Measurements from ENCODE around the gene MAP1LC3A.

The MAP1LC3A gene

GRCh38 chr20:34582911-34583310, 24.4 kb downstream of the MAP1LC3A start:
- TF ChIP-seq POLR2AphosphoS5 (IDR thresholded peaks at IDR 0.05; ENCODE audit: low read depth, low read length) = no peak
- no peak for TF ChIP-seq POLR2A (IDR thresholded peaks at IDR 0.05; ENCODE audit: low read depth, low read length)
- no peak for TF ChIP-seq TAF1 (IDR thresholded peaks at IDR 0.05; ENCODE audit: borderline replicate concordance, low read depth, low read length)
- no peak for FAIRE-seq
- no peak for DNase-seq (ENCODE audit: insufficient read length)

GRCh38 chr20:34583544-34583943, 25.0 kb downstream of the MAP1LC3A start:
- no peak for FAIRE-seq
- DNase-seq (ENCODE audit: insufficient read length) = no peak
- no peak for TF ChIP-seq POLR2AphosphoS5 (IDR thresholded peaks at IDR 0.05; ENCODE audit: low read depth, low read length)
- TF ChIP-seq TAF1 (IDR thresholded peaks at IDR 0.05; ENCODE audit: borderline replicate concordance, low read depth, low read length) = no peak
- no peak for TF ChIP-seq POLR2A (IDR thresholded peaks at IDR 0.05; ENCODE audit: low read depth, low read length)

GRCh38 chr20:34585019-34585418, 26.5 kb downstream of the MAP1LC3A start:
- FAIRE-seq = no peak
- no peak for DNase-seq (ENCODE audit: insufficient read length)
- TF ChIP-seq POLR2AphosphoS5 (IDR thresholded peaks at IDR 0.05; ENCODE audit: low read depth, low read length) (no peak), TAF1 (IDR thresholded peaks at IDR 0.05; ENCODE audit: borderline replicate concordance, low read depth, low read length) (no peak), POLR2A (IDR thresholded peaks at IDR 0.05; ENCODE audit: low read depth, low read length) (no peak)

- no peak for FAIRE-seq
- TF ChIP-seq TAF1 (IDR thresholded peaks at IDR 0.05; ENCODE audit: borderline replicate concordance, low read depth, low read length) (no peak), POLR2AphosphoS5 (IDR thresholded peaks at IDR 0.05; ENCODE audit: low read depth, low read length) (no peak)
- DNase-seq (ENCODE audit: insufficient read length) = no peak
Observed at GRCh38 chr20:34586488-34587163, 28.1 kb downstream of the MAP1LC3A start.

GRCh38 chr20:34595377-34596184, 37.1 kb downstream of the MAP1LC3A start:
- TF ChIP-seq TAF1 (IDR thresholded peaks at IDR 0.05; ENCODE audit: borderline replicate concordance, low read depth, low read length) = no peak
- TF ChIP-seq POLR2AphosphoS5 (IDR thresholded peaks at IDR 0.05; ENCODE audit: low read depth, low read length) = no peak
- TF ChIP-seq POLR2A (IDR thresholded peaks at IDR 0.05; ENCODE audit: low read depth, low read length) = no peak
- DNase-seq (ENCODE audit: insufficient read length) (no peak), FAIRE-seq (no peak)

GRCh38 chr20:34600892-34601653, 42.6 kb downstream of the MAP1LC3A start:
- TF ChIP-seq POLR2A (IDR thresholded peaks at IDR 0.05; ENCODE audit: low read depth, low read length) = no peak
- no peak for TF ChIP-seq TAF1 (IDR thresholded peaks at IDR 0.05; ENCODE audit: borderline replicate concordance, low read depth, low read length)
- no peak for TF ChIP-seq POLR2AphosphoS5 (IDR thresholded peaks at IDR 0.05; ENCODE audit: low read depth, low read length)
- DNase-seq (ENCODE audit: insufficient read length) = no peak

GRCh38 chr20:34604980-34605788, 46.7 kb downstream of the MAP1LC3A start:
- DNase-seq (ENCODE audit: insufficient read length) = no peak
- FAIRE-seq = no peak
- no peak for TF ChIP-seq POLR2AphosphoS5 (IDR thresholded peaks at IDR 0.05; ENCODE audit: low read depth, low read length)
- no peak for TF ChIP-seq POLR2A (IDR thresholded peaks at IDR 0.05; ENCODE audit: low read depth, low read length)
- TF ChIP-seq TAF1 (IDR thresholded peaks at IDR 0.05; ENCODE audit: borderline replicate concordance, low read depth, low read length) = no peak

More at GRCh38 chr20:34600892-34601653, 42.6 kb downstream of the MAP1LC3A start:
- no peak for FAIRE-seq

- DNase-seq (ENCODE audit: insufficient read length) (no peak), FAIRE-seq (no peak)
- TF ChIP-seq POLR2AphosphoS5 (IDR thresholded peaks at IDR 0.05; ENCODE audit: low read depth, low read length) (no peak), TAF1 (IDR thresholded peaks at IDR 0.05; ENCODE audit: borderline replicate concordance, low read depth, low read length) (no peak), POLR2A (IDR thresholded peaks at IDR 0.05; ENCODE audit: low read depth, low read length) (no peak)
Observed at GRCh38 chr20:34607066-34607465, 48.5 kb downstream of the MAP1LC3A start.
